NCI-H2081 (cell line): Measurements from ENCODE around the gene CACNA2D1.

ENCODE experiments used
- DNase-seq, 2 experiments: peaks; one replicate each; lab custom pipeline; 2025; lab: John Stamatoyannopoulos, UW

Gene CACNA2D1

DNA sequence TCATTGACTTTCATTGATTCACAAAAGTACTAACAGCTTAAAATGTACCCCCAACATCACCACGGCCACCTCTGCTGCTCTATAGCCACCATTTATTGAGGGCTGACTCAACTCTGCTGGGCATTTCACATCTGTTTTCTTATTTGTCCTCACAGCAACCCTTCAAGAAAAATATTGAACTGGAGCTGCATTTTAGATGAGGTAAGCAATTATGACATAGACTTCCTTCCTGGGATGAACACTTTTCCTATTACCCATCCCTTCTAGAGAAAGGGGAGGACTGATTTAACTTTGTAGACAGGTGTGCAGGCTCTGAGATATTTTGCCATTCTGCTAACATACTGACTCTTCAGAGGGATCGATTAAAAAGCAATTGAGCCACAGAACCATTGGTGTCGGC is 217.4 kb downstream of the CACNA2D1 start:
- DNase-seq, result no peak

DNA sequence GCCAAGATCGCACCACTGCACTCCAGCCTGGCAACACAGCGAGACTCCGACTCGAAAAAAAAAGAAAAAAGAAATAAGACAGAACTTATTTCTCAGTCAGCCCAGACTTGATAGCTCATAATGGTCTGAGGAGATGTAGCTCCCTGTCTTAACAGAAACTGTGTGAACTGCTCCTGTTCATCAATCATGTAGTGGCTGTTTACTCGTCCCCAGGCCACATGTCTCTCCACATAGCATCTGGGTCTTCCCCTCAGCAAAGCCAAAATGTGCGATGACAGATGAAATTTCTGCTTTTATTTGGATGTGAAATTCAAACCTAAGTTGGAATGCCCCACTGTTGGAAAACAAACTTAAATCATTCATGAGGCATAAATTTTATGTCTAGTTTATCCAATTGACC is 219.0 kb downstream of the CACNA2D1 start:
- DNase-seq, result no peak

DNA sequence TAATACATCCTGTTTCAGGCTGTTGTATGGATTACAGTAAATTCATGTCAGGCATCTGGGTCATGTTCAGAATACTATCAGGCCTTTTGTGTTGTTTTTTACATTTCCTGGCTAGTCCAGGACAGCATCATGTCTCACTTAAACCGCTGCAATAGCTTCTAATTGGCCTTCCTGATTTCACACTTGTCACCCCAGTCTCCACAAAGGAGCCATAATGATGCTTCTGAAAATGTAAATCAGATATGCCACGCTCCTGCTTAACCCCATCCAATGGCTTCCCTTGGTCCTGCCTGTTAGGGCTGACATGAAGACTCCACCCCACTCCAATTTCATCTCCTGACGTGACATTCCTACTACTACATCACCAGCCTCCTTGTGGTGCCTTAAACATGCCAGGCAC is 220.0 kb downstream of the CACNA2D1 start:
- no peak for DNase-seq

GRCh38 chr7:82221152-82221674 is 222.4 kb downstream of the CACNA2D1 start:
- no peak for DNase-seq

DNA sequence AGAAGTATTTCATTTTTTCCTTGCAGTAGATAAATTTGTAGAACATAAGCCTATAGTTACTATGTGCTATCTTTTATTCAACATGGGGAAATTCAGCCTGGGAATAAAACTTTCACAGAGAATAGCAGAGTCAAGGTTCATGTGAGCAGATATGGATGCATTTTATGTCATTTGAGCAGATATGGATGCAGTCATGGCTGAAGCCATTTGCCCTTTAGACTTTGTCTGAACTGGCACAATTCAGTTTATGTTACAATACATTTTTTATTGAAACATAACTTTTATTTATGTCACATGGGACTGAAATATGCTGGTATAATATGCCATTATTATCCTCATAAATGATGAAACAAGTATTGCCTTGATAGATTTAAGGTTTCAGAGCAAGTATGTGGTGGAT is 231.1 kb downstream of the CACNA2D1 start:
- DNase-seq, result no peak

DNA sequence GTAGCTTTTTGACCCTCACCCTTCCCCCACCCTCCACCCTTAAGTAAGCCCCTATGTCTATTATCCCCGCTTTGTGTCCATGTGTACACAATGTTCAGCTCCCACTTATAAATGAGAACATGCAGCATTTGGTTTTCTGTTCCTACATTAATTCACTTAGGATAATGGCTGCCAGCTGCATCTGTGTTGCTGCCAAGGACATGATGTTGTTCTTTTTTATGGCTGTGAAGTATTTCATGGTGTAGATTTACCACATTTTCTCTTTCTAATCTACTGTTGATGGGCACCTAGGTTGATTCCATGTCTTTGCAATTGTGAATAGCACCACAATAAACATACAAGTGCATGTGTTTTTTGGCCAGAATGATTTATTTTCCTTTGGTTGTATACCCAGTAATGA is 232.2 kb downstream of the CACNA2D1 start:
- DNase-seq, result no peak

GRCh38 chr7:82210416-82211184 is 233.0 kb downstream of the CACNA2D1 start:
- no peak for DNase-seq

DNA sequence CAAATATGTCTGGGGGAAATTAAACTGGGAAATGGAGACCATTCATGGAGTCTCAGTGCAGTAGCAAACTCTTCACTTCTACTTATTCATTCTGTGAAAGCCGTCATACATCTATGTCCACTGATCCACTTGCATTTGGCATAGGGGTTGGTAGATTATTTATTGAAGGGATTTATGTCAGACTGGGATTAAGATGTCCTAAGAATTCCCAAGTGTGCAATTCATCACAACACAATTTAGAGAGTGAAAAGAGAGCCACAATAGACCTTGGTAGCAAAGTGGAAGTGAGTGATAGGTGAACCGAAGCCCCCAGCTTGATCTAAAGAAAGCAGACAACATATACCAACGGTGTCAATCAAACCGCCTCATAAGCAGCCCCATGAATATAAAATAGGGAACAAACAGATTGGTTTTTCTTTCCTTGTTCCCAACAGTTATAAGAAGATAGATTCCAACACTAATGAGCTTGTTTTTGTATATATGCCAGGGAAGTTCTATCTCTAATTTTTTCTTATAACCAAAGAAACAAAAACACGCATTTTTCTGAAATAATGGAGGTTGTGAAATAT is 234.3 kb downstream of the CACNA2D1 start:
- DNase-seq, result no peak

DNA sequence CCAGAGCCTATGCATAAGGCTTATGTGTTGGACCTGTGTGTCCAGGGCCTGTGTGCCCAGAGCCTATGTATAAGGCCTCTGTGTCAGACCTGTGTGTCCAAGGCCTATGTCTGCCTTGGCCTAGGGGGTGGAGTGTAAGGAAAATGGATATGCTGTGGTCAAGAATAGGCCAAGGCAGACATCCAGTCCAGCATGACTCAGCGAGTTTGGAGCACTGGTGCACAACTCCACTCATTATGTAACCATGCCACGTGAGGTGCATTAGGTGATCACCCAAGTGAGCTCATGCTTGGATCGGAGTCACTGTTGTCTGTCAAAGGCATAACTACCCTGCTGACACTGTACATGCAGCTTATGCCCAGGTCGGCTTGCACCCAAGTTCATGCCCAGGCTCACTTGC is 238.9 kb downstream of the CACNA2D1 start:
- peak in 1 of 2 experiments; percentile 9 for DNase-seq

- no peak for DNase-seq
Observed at GRCh38 chr7:82202965-82203364, 240.6 kb downstream of the CACNA2D1 start.

DNA sequence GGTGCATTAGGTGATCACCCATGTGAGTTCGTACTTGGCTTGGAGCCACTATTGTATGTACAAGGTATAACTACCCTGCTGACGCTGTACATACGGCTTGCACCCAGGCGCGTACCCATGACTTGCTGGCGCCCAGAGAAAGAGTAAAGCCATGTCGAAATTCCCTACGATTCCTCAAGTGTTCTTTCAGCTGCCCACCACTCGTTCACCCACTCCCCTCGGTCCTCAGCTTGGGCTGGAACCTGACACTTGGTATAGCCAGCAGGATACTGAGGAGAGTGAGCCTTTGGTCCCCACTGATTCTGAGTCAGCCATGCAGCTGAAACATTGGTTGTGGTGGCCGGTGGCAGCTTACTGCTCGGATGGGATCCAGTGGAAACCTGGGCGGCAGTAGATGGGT is 241.5 kb downstream of the CACNA2D1 start:
- DNase-seq, result no peak

DNA sequence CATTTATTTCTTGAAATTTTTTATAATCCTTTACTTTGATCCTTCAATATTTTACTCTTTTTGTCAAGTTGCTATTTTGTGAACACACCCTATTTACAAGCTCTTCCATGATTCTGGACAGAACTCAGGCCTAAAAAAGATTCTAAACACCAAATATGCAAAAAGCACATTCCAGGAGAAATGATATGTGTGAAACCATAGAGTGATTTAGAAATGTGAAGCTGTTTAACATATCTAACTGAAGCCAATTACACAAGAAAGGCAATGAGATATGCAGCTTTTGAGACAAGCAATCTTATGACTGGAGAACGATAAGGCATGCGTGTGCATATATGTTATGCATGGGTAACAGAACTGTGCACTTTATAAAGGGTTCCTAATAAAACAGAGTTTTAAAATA is 243.0 kb downstream of the CACNA2D1 start:
- DNase-seq, result no peak

- DNase-seq, result no peak
Observed at GRCh38 chr7:82194016-82194643, 249.4 kb downstream of the CACNA2D1 start.

- no peak for DNase-seq
Observed at GRCh38 chr7:82188636-82189035, 254.9 kb downstream of the CACNA2D1 start.

GRCh38 chr7:82185443-82185842 is 258.1 kb downstream of the CACNA2D1 start:
- DNase-seq, result no peak

DNA sequence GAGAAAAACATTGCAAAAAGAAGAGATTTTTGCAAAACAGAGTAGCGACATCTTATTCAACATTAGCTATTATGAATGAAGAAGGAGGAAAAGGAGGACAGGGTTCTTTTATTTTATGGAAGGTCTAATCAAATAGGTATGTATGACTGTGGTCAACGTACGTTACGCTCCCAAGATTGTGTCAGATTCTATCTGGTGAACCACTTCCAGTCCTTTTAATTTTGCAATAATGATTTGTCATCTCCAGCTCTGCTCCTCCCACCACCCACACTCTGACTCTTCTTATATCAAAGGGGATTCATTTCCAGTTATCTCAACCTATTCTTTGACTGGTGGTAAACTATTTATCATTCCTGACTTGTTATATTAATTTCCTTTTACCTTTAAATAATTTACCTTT is 259.9 kb downstream of the CACNA2D1 start:
- DNase-seq, result no peak

DNA sequence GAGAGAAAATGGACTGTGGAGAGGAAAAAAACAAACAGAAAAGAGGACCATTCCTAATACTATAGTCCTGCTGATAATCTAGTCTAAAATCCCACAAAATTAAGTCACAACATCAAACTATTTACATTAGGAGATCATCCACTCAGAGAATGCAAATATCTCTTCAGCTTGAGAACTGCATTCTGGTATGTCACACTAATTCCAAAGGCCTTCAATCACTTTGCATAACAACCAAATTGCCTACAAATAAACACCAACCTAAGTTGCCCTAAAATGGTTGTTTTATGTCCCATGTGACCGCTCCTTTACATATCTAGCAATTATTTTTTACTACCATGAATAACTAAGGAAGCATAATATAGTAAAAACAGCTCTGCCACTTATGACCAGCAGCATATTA is 264.3 kb downstream of the CACNA2D1 start:
- peak in 1 of 2 experiments; percentile 18 for DNase-seq

DNA sequence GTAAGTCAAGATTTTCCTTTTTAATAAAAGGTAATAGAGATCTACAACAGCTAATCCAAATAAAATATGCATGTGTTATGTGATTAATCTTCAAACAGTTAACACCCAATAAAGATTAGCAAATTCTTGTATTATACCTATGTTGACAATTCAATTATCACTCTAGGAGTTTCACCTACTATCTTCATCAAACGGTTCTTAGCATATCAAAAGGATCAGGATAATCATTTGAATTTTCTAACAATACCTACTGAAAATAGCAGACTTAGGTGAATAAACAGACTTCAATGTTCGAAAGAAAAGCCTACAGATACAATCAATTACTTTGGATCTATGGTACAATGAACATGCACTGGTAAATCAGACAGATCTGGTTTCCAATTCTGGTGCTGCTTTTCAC is 268.3 kb downstream of the CACNA2D1 start:
- peak in 1 of 2 experiments; percentile 54 for DNase-seq

GRCh38 chr7:82173400-82174021 is 270.1 kb downstream of the CACNA2D1 start:
- DNase-seq, result peak in 1 of 2 experiments; percentile 32

- DNase-seq, result peak in 1 of 2 experiments; percentile 35
Observed at GRCh38 chr7:82172881-82173280, 270.7 kb downstream of the CACNA2D1 start.

DNA sequence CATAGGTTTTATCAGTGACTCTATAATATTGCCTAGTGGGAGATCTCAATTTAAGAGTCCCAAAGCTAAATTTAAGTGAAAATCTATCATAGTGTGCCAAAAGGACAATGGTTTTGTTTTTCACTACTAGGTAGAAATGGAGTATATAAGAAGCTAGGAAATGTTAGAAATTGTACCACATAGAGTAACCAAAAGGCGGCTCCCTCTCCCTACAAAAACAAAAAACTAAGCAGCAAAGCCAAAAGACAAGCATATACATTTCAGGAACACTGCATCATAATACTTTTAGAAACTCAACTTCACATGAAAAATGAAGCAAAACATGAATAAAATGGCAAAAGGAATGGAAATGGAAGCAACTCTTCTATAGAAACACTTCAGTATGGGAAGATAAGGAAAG is 271.6 kb downstream of the CACNA2D1 start:
- peak in 1 of 2 experiments; percentile 29 for DNase-seq

DNA sequence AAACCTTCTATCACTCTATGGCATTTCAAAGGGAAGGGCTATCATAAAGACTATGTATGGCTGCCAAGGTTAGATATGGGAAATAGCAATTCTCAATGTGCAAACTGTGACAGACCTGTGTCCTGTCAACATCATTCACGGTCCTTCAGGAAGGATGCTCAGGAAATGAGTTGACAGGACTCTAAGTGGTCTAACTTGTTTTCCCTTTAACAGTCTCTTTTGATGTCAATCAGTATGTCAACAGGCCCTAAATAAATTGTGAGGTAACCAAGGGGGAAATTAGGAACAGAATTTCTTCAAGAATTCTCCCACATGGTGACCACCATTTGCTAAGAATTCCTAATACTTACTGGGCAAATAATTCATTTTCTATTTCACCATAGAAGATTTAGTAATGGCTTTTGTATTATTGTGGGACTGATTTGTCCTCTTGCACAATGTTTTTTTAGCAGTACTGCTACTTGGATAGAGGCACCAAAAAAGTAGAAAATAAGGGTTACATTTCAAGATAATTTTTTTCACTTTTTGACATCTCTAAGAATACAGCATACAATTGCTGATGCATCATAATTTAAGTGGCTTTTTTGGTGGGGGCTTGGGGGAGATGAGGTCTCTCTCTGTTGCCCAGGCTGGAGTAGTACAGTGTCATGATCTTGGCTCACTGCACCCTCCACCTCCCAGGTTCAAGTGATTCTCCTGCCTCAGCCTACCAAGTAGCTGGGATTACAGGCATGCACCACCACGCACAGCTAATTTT is 275.8 kb downstream of the CACNA2D1 start:
- DNase-seq, result peak in 1 of 2 experiments; percentile 71
